GM23338 (cell line): ENCODE data around the gene KAZN.

Experiments used
- CTCF ChIP-seq, 2 experiments: fragments of 200-600 bp in 1 of 2; sonication (generic) in 1 of 2; conservative IDR thresholded peaks; 2 replicates each; pipeline versions ENCODE4 v1.5.1 to v1.6.1; 2016 to 2017; ENCODE audit warnings: antibody characterized with exemption in 2 of 2, low read depth in 2 of 2, mild to moderate bottlenecking in 2 of 2, moderate library complexity in 1 of 2
- POLR2AphosphoS5 ChIP-seq: IDR thresholded peaks from 2 replicates; pipeline ENCODE4 v1.6.1; 2016; ENCODE audit warnings: antibody characterized with exemption, low read depth
- TF ChIP-seq, protein P1 (sequence below): IDR thresholded peaks from one replicate; pipeline ENCODE4 v1.6.1; 2018; ENCODE audit warnings: antibody characterized with exemption; ENCODE audit not compliant: unreplicated experiment

- TF ChIP-seq POLR2AphosphoS5 = no peak
- TF ChIP-seq, protein P1, sequence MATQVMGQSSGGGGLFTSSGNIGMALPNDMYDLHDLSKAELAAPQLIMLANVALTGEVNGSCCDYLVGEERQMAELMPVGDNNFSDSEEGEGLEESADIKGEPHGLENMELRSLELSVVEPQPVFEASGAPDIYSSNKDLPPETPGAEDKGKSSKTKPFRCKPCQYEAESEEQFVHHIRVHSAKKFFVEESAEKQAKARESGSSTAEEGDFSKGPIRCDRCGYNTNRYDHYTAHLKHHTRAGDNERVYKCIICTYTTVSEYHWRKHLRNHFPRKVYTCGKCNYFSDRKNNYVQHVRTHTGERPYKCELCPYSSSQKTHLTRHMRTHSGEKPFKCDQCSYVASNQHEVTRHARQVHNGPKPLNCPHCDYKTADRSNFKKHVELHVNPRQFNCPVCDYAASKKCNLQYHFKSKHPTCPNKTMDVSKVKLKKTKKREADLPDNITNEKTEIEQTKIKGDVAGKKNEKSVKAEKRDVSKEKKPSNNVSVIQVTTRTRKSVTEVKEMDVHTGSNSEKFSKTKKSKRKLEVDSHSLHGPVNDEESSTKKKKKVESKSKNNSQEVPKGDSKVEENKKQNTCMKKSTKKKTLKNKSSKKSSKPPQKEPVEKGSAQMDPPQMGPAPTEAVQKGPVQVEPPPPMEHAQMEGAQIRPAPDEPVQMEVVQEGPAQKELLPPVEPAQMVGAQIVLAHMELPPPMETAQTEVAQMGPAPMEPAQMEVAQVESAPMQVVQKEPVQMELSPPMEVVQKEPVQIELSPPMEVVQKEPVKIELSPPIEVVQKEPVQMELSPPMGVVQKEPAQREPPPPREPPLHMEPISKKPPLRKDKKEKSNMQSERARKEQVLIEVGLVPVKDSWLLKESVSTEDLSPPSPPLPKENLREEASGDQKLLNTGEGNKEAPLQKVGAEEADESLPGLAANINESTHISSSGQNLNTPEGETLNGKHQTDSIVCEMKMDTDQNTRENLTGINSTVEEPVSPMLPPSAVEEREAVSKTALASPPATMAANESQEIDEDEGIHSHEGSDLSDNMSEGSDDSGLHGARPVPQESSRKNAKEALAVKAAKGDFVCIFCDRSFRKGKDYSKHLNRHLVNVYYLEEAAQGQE = no peak
- no peak for TF ChIP-seq CTCF (conservative IDR thresholded peaks at IDR 0.05; ENCODE audit: low read depth in 2 of 2)
These were observed 366.2 kb downstream of the KAZN start for GRCh38 chr1:14964711-14965055.
